HL-60 (cell line): ENCODE measurements around the gene SLC6A20.

ENCODE experiments used
- GABPA ChIP-seq: IDR thresholded peaks from 2 replicates; pipeline ENCODE4 v1.6.1; 2012; ENCODE audit warnings: low read depth
- POLR2AphosphoS5 ChIP-seq: IDR thresholded peaks from 2 replicates; pipeline ENCODE4 v1.6.1; 2012; ENCODE audit warnings: low read depth
- SPI1 ChIP-seq: IDR thresholded peaks from 2 replicates; pipeline ENCODE4 v1.6.1; 2012; ENCODE audit warnings: low read depth, mild to moderate bottlenecking, borderline replicate concordance
- TF ChIP-seq, protein P1 (sequence below): IDR thresholded peaks from one replicate; pipeline ENCODE4 v1.5.1; 2011; ENCODE audit warnings: low read length, control low read depth, inconsistent platforms; ENCODE audit not compliant: insufficient read depth
- TF ChIP-seq, protein P2 (sequence below): IDR thresholded peaks from 2 replicates; pipeline ENCODE4 v1.6.1; 2012; ENCODE audit warnings: low read depth; ENCODE audit not compliant: insufficient replicate concordance

DNA sequence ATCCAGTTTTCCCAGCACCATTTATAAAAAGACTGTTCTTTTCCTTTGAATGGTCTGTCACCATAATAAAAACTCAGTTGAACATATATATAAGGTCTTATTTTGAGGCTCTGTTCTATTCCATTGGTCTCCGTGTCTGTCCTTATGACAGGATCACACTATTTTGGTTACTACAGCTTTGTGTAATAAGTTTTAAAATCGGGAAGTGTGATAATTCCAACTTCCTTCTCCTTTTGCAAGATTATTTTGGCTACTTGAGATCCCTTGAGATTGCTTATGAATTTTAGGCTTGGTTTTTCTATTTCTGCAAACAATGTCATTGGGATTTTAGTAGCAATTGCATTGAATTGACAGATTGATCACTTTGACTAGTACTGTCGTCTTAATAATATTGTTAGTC is 71.4 kb downstream of the SLC6A20 start:
- TF ChIP-seq, protein P1, sequence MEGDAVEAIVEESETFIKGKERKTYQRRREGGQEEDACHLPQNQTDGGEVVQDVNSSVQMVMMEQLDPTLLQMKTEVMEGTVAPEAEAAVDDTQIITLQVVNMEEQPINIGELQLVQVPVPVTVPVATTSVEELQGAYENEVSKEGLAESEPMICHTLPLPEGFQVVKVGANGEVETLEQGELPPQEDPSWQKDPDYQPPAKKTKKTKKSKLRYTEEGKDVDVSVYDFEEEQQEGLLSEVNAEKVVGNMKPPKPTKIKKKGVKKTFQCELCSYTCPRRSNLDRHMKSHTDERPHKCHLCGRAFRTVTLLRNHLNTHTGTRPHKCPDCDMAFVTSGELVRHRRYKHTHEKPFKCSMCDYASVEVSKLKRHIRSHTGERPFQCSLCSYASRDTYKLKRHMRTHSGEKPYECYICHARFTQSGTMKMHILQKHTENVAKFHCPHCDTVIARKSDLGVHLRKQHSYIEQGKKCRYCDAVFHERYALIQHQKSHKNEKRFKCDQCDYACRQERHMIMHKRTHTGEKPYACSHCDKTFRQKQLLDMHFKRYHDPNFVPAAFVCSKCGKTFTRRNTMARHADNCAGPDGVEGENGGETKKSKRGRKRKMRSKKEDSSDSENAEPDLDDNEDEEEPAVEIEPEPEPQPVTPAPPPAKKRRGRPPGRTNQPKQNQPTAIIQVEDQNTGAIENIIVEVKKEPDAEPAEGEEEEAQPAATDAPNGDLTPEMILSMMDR, result no peak
- TF ChIP-seq, protein P2, sequence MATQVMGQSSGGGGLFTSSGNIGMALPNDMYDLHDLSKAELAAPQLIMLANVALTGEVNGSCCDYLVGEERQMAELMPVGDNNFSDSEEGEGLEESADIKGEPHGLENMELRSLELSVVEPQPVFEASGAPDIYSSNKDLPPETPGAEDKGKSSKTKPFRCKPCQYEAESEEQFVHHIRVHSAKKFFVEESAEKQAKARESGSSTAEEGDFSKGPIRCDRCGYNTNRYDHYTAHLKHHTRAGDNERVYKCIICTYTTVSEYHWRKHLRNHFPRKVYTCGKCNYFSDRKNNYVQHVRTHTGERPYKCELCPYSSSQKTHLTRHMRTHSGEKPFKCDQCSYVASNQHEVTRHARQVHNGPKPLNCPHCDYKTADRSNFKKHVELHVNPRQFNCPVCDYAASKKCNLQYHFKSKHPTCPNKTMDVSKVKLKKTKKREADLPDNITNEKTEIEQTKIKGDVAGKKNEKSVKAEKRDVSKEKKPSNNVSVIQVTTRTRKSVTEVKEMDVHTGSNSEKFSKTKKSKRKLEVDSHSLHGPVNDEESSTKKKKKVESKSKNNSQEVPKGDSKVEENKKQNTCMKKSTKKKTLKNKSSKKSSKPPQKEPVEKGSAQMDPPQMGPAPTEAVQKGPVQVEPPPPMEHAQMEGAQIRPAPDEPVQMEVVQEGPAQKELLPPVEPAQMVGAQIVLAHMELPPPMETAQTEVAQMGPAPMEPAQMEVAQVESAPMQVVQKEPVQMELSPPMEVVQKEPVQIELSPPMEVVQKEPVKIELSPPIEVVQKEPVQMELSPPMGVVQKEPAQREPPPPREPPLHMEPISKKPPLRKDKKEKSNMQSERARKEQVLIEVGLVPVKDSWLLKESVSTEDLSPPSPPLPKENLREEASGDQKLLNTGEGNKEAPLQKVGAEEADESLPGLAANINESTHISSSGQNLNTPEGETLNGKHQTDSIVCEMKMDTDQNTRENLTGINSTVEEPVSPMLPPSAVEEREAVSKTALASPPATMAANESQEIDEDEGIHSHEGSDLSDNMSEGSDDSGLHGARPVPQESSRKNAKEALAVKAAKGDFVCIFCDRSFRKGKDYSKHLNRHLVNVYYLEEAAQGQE, result no peak
- no peak for TF ChIP-seq POLR2AphosphoS5
- TF ChIP-seq SPI1, result peak; percentile 83
- TF ChIP-seq GABPA, result no peak
